HepG2 (cell line): ENCODE measurements around the gene MDM4. TPM values are rescaled to one million over a fixed set of nuclear protein-coding genes. Genes with fewer than 3 reads are reported as not detected.

Experiments used
- HNRNPH1 ChIP-seq: fragments of 200-400 bp; formaldehyde crosslinking; optimal IDR thresholded peaks from 2 replicates; pipeline ENCODE3; 2017; ENCODE audit warnings: mild to moderate bottlenecking, low read depth, low read length
- MIER3 ChIP-seq: IDR thresholded peaks from 2 replicates; pipeline ENCODE4 v1.6.1; 2016; ENCODE audit warnings: missing compliant biosample characterization, borderline replicate concordance
- ZBTB38 ChIP-seq: sonication (generic); formaldehyde crosslinking; IDR thresholded peaks from 2 replicates; pipeline ENCODE4 v1.5.1; 2020; ENCODE audit warnings: mild to moderate bottlenecking, missing genetic modification reagents
- ZNF501 ChIP-seq: sonication (generic); formaldehyde crosslinking; IDR thresholded peaks from 2 replicates; pipeline ENCODE4 v1.5.1; 2020; ENCODE audit warnings: mild to moderate bottlenecking, moderate library complexity, missing genetic modification reagents
- ZNF75D ChIP-seq: sonication (generic); formaldehyde crosslinking; IDR thresholded peaks from 2 replicates; pipeline ENCODE4 v1.8.1; 2023; ENCODE audit warnings: missing genetic modification reagents, mild to moderate bottlenecking, borderline replicate concordance
- polyA plus RNA-seq, 8 experiments: library from polyadenylated mRNA; depleted of rRNA in 3 of 8; stranded (reverse) in 7 of 8; unstranded in 1 of 8; fragments of >200 nt; fragmentation: Illumina TruSeq in 4 of 8; extraction: Trizol in 4 of 8; gene quantifications; 2 replicates each; pipeline versions ENCODE4 v1.2.1 to v1.2.3, GENCODE V29; 2011 to 2016; ENCODE audit warnings: low read depth in 4 of 8, missing spikeins in 1 of 8, mixed read lengths in 1 of 8; ENCODE audit not compliant: insufficient read depth in 1 of 8
- total RNA-seq, 5 experiments: library from RNA; depleted of rRNA; stranded (reverse); fragments of >200 nt; fragmentation: Illumina TruSeq; extraction: Trizol; gene quantifications; 2 replicates each; pipeline ENCODE4 v1.2.3, GENCODE V29; 2016; ENCODE audit warnings: low read depth in 1 of 5
- TF ChIP-seq, protein P1 (sequence below): sonication (generic); formaldehyde crosslinking; IDR thresholded peaks from 2 replicates; pipeline ENCODE4 v1.5.0; 2020; ENCODE audit warnings: mild to moderate bottlenecking, missing genetic modification reagents
- TF ChIP-seq, protein P2 (sequence below), 2 experiments: fragments of 450-650 bp in 1 of 2; sonication (generic) in 1 of 2; formaldehyde crosslinking in 1 of 2; IDR thresholded peaks; 2 replicates each; pipeline versions ENCODE4 v1.6.1 to v1.8.0; 2016 to 2022; ENCODE audit warnings: antibody characterized with exemption in 1 of 2, mild to moderate bottlenecking in 1 of 2, missing genetic modification reagents in 1 of 2
- TF ChIP-seq, protein P3 (sequence below): sonication (generic); formaldehyde crosslinking; IDR thresholded peaks from 2 replicates; pipeline ENCODE4 v1.4.0; 2020; ENCODE audit warnings: missing genetic modification reagents
- TF ChIP-seq, protein P4 (sequence below): sonication (generic); formaldehyde crosslinking; IDR thresholded peaks from 2 replicates; pipeline ENCODE4 v1.8.0; 2022; ENCODE audit warnings: low read depth, missing genetic modification reagents
- TF ChIP-seq, protein P5 (sequence below): sonication (generic); formaldehyde crosslinking; IDR thresholded peaks from 2 replicates; pipeline ENCODE4 v1.4.0; 2020; ENCODE audit warnings: missing genetic modification reagents, mild to moderate bottlenecking, borderline replicate concordance

The MDM4 gene
- total and polyA plus RNA-seq, 2 of the 13 experiments (the other 11 are each of a cell fraction or from before 2014, with no cell fraction given), result 14.9 to 19.0 TPM

DNA sequence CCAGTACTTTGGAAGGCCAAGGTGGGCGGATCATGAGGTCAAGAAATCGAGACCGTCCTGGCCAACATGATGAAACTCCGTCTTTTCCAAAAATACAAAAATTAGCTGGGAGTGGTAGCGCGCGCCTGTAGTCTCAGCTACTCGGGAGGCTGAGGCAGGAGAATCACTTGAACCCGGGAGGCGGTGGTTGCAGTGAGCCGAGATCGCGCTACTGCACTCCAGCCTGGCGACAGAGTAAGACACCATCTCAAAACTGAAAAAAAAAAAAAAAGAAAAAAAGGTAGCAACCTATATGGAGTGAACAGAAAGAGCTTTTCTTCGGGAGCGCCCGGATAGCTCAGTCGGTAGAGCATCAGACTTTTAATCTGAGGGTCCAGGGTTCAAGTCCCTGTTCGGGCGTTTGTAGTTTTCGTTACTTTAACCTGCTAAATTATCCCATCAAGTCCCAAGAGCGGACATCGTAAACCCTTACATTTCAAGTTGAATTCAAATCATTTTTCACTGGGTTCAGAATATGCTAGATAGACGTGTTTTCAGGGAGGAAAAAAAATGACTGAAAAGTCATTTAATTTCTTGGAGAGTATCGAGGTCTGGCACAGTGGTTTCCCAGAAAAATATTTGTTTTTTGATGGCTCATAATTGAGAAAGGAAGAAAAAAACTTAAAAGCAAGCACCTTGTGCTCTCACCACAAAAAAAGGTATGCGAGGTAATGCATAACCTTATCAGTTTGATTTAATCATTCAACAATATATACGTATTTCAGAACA is 9.8 kb upstream of the MDM4 start (continued):
- TF ChIP-seq, protein P1, sequence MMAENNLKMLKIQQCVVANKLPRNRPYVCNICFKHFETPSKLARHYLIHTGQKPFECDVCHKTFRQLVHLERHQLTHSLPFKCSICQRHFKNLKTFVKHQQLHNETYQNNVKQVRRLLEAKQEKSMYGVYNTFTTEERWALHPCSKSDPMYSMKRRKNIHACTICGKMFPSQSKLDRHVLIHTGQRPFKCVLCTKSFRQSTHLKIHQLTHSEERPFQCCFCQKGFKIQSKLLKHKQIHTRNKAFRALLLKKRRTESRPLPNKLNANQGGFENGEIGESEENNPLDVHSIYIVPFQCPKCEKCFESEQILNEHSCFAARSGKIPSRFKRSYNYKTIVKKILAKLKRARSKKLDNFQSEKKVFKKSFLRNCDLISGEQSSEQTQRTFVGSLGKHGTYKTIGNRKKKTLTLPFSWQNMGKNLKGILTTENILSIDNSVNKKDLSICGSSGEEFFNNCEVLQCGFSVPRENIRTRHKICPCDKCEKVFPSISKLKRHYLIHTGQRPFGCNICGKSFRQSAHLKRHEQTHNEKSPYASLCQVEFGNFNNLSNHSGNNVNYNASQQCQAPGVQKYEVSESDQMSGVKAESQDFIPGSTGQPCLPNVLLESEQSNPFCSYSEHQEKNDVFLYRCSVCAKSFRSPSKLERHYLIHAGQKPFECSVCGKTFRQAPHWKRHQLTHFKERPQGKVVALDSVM (CRISPR knock-in tag), result peak; percentile 98
- TF ChIP-seq MIER3 (CRISPR knock-in tag) (0 out of 2 replicates have a peak, but pooled peaks have one; percentile 44), ZBTB38 (CRISPR knock-in tag) (no peak), ZNF501 (CRISPR knock-in tag) (no peak; the same call in 1 of the 2 replicates), ZNF75D (CRISPR knock-in tag) (no peak), HNRNPH1 (no peak)
- TF ChIP-seq, protein P2, sequence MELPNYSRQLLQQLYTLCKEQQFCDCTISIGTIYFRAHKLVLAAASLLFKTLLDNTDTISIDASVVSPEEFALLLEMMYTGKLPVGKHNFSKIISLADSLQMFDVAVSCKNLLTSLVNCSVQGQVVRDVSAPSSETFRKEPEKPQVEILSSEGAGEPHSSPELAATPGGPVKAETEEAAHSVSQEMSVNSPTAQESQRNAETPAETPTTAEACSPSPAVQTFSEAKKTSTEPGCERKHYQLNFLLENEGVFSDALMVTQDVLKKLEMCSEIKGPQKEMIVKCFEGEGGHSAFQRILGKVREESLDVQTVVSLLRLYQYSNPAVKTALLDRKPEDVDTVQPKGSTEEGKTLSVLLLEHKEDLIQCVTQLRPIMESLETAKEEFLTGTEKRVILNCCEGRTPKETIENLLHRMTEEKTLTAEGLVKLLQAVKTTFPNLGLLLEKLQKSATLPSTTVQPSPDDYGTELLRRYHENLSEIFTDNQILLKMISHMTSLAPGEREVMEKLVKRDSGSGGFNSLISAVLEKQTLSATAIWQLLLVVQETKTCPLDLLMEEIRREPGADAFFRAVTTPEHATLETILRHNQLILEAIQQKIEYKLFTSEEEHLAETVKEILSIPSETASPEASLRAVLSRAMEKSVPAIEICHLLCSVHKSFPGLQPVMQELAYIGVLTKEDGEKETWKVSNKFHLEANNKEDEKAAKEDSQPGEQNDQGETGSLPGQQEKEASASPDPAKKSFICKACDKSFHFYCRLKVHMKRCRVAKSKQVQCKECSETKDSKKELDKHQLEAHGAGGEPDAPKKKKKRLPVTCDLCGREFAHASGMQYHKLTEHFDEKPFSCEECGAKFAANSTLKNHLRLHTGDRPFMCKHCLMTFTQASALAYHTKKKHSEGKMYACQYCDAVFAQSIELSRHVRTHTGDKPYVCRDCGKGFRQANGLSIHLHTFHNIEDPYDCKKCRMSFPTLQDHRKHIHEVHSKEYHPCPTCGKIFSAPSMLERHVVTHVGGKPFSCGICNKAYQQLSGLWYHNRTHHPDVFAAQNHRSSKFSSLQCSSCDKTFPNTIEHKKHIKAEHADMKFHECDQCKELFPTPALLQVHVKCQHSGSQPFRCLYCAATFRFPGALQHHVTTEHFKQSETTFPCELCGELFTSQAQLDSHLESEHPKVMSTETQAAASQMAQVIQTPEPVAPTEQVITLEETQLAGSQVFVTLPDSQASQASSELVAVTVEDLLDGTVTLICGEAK (IDR thresholded peaks at IDR 0.05), result 0 out of 2 replicates have a peak, but pooled peaks have one; percentile 19
- TF ChIP-seq, protein P2 (CRISPR knock-in tag; IDR thresholded peaks at IDR 0.05), result no peak
- TF ChIP-seq, protein P3, sequence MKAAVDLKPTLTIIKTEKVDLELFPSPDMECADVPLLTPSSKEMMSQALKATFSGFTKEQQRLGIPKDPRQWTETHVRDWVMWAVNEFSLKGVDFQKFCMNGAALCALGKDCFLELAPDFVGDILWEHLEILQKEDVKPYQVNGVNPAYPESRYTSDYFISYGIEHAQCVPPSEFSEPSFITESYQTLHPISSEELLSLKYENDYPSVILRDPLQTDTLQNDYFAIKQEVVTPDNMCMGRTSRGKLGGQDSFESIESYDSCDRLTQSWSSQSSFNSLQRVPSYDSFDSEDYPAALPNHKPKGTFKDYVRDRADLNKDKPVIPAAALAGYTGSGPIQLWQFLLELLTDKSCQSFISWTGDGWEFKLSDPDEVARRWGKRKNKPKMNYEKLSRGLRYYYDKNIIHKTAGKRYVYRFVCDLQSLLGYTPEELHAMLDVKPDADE (CRISPR knock-in tag), result 0 out of 2 replicates have a peak, but pooled peaks have one; percentile 1
- TF ChIP-seq, protein P4, sequence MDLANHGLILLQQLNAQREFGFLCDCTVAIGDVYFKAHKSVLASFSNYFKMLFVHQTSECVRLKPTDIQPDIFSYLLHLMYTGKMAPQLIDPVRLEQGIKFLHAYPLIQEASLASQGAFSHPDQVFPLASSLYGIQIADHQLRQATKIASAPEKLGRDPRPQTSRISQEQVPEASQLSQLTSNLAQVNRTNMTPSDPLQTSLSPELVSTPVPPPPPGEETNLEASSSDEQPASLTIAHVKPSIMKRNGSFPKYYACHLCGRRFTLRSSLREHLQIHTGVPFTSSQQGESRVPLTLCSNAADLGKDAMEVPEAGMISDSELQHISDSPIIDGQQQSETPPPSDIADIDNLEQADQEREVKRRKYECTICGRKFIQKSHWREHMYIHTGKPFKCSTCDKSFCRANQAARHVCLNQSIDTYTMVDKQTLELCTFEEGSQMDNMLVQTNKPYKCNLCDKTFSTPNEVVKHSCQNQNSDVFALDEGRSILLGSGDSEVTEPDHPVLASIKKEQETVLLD (CRISPR knock-in tag), result no peak
- TF ChIP-seq, protein P5, sequence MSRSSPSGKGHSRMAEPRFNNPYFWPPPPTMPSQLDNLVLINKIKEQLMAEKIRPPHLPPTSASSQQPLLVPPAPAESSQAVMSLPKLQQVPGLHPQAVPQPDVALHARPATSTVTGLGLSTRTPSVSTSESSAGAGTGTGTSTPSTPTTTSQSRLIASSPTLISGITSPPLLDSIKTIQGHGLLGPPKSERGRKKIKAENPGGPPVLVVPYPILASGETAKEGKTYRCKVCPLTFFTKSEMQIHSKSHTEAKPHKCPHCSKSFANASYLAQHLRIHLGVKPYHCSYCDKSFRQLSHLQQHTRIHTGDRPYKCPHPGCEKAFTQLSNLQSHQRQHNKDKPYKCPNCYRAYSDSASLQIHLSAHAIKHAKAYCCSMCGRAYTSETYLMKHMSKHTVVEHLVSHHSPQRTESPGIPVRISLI, result peak; percentile 99
